Stomach (tissue), 9 donors: ENCODE data around the gene ADAMTS12. TPM values are rescaled to one million over a fixed set of nuclear protein-coding genes. Genes with fewer than 3 reads are reported as not detected.

Source experiments
- DNase-seq, 2 donors: peaks; one replicate each; pipeline versions ENCODE4 v3.0.0 to v3.0.0-alpha.2; 2013 to 2019
- H3K27ac ChIP-seq, 5 donors: fragments of 200-600 bp in 4 of 5; sonication (generic) in 4 of 5; one replicate each; pipeline ENCODE4 v1.5.1; 2013 to 2019; ENCODE audit warnings: mild to moderate bottlenecking in 1 of 5, moderate library complexity in 1 of 5
- H3K27me3 ChIP-seq, 3 donors: fragments of 200-600 bp; sonication (generic); one replicate each; pipeline ENCODE4 v1.5.1; 2017 to 2019; ENCODE audit warnings: mixed run types in 1 of 3
- H3K36me3 ChIP-seq, 4 donors: fragments of 200-600 bp; sonication (generic); 1 replicate in 3 of 4; 2 replicates in 1 of 4; pipeline ENCODE4 v1.5.1; 2016 to 2019
- H3K4me1 ChIP-seq, 4 donors: fragments of 200-600 bp; sonication (generic); one replicate each; pipeline ENCODE4 v1.5.1; 2016 to 2019
- H3K4me3 ChIP-seq, 4 donors: fragments of 200-600 bp; sonication (generic) in 3 of 4; one replicate each; pipeline ENCODE4 v1.5.1; 2016 to 2019; ENCODE audit warnings: mild to moderate bottlenecking in 1 of 4
- H3K9me3 ChIP-seq, 4 donors: fragments of 200-600 bp; sonication (generic); one replicate each; pipeline ENCODE4 v1.5.1; 2016 to 2019
- CTCF ChIP-seq, 7 experiments: fragments of 450-650 bp in 4 of 7; fragments of 200-600 bp in 3 of 7; sonication (generic) in 3 of 7; IDR thresholded peaks; one replicate each; pipeline ENCODE4 v1.5.1; 2016 to 2019; ENCODE audit warnings: antibody characterized with exemption in 7 of 7, control low read depth in 2 of 7, mild to moderate bottlenecking in 1 of 7
- EP300 ChIP-seq: sonication (generic); formaldehyde crosslinking; IDR thresholded peaks from one replicate; pipeline ENCODE4 v1.6.1; 2017; ENCODE audit warnings: antibody characterized with exemption
- POLR2A ChIP-seq, 4 donors: fragments of 450-650 bp; IDR thresholded peaks; one replicate each; pipeline ENCODE4 v1.6.1; 2016; ENCODE audit warnings: antibody characterized with exemption in 4 of 4, control low read depth in 2 of 4, mild to moderate bottlenecking in 1 of 4, moderate library complexity in 1 of 4
- POLR2AphosphoS5 ChIP-seq, 3 donors: sonication (generic); formaldehyde crosslinking; IDR thresholded peaks; one replicate each; pipeline ENCODE4 v1.6.1; 2016; ENCODE audit warnings: antibody characterized with exemption in 3 of 3
- WGBS, 5 donors: extraction: QIAGEN DNeasy Blood & Tissue Kit in 3 of 5; methylation state at CpG; one replicate each; pipeline versions ENCODE4 v1.1.5 to v1.1.7; 2013 to 2018; 5-methylcytosine and 5-hydroxymethylcytosine counted together
- intact Hi-C: fragments of 100-400 bp; cut with DNase I; formaldehyde crosslinking; loops from one replicate; pipeline ENCODE4 v1.15.1; 2023; ENCODE audit warnings: low total_unique reads
- polyA plus RNA-seq, 3 donors: library from polyadenylated mRNA; stranded (reverse); fragments of 200-250 nt; gene quantifications; one replicate each; pipeline ENCODE4 v1.2.3, GENCODE V29; 2013
- total RNA-seq, 5 donors: library from RNA; depleted of rRNA; stranded (reverse); fragments of >200 nt; gene quantifications; one replicate each; pipeline versions ENCODE4 v1.1.0 to v1.2.3, GENCODE V29; 2014 to 2016
- donor health status: healthy with polysubstance abuse.
- donor health status: Bipolar disorder and iron deficiency.
- donor health status: healthy.

Gene ADAMTS12
- total and polyA plus RNA-seq, 8 donors, result 0.14 to 17.1 (median 0.62) TPM; not detected in 1

- H3K27me3 ChIP-seq, result no peaks in the 10 kb centered on the region
- no peak overlapping the region for H3K27ac ChIP-seq
- H3K36me3 ChIP-seq, result peaks cover 0 to under 1% (median 0%) of the 10 kb centered on the region in 4 donors
- H3K9me3 ChIP-seq, result no peaks in the 10 kb centered on the region
- no peak overlapping the region for H3K4me3 ChIP-seq
- WGBS, 5 donors, result 61 to 64% (median 63%) methylated on average over 3 of the region's 3 CpGs
- H3K4me1 ChIP-seq, result no peaks in the 10 kb centered on the region
- DNase-seq, result no peak
- intact Hi-C loops, result no loop called here
- TF ChIP-seq POLR2AphosphoS5 (IDR thresholded peaks at IDR 0.05) (no peak), CTCF (IDR thresholded peaks at IDR 0.05) (no peak), EP300 (no peak), POLR2A (IDR thresholded peaks at IDR 0.05) (no peak)
These were observed 215.8 kb downstream of the ADAMTS12 start for GRCh38 chr5:33675958-33676464.

GRCh38 chr5:33671700-33672291 is 220.0 kb downstream of the ADAMTS12 start:
- no peaks in the 10 kb centered on the region for H3K9me3 ChIP-seq
- H3K36me3 ChIP-seq, result no peaks in the 10 kb centered on the region
- H3K4me1 ChIP-seq, result no peaks in the 10 kb centered on the region
- no peak for DNase-seq
- intact Hi-C loops, result no loop called here
- no peak overlapping the region for H3K27ac ChIP-seq
- H3K4me3 ChIP-seq, result no peak overlapping the region
- H3K27me3 ChIP-seq, result no peaks in the 10 kb centered on the region
- WGBS, 5 donors, result 90 to 100% (median 93%) methylated on average over 1 of the region's 1 CpG
- no peak for TF ChIP-seq CTCF (IDR thresholded peaks at IDR 0.05)
- TF ChIP-seq EP300, result no peak
- TF ChIP-seq POLR2A (IDR thresholded peaks at IDR 0.05), result no peak
- TF ChIP-seq POLR2AphosphoS5 (IDR thresholded peaks at IDR 0.05), result no peak

- WGBS, 5 donors, result 74 to 81% (median 80%) methylated on average over 8 of the region's 8 CpGs
- TF ChIP-seq CTCF (IDR thresholded peaks at IDR 0.05) (no peak), EP300 (no peak), POLR2AphosphoS5 (IDR thresholded peaks at IDR 0.05) (no peak)
- H3K27me3 ChIP-seq, result no peaks in the 10 kb centered on the region
- no peak overlapping the region for H3K4me3 ChIP-seq
- peaks cover 0 to 11% (median 0%) of the 10 kb centered on the region in 4 donors for H3K36me3 ChIP-seq
- no peak for DNase-seq
- intact Hi-C loops, result no loop called here
- no peaks in the 10 kb centered on the region for H3K9me3 ChIP-seq
- no peaks in the 10 kb centered on the region for H3K4me1 ChIP-seq
- no peak overlapping the region for H3K27ac ChIP-seq
These were observed 228.9 kb downstream of the ADAMTS12 start for GRCh38 chr5:33662722-33663427.

GRCh38 chr5:33659526-33660169 is 232.1 kb downstream of the ADAMTS12 start:
- H3K4me1 ChIP-seq, result no peaks in the 10 kb centered on the region
- 68 to 78% (median 73%) methylated on average over 2 of the region's 2 CpGs for WGBS, 5 donors
- peaks cover 0 to 14% (median 0%) of the 10 kb centered on the region in 4 donors for H3K36me3 ChIP-seq
- H3K27ac ChIP-seq, result no peak overlapping the region
- no peaks in the 10 kb centered on the region for H3K9me3 ChIP-seq
- no peak overlapping the region for H3K4me3 ChIP-seq
- intact Hi-C loops, result no loop called here
- H3K27me3 ChIP-seq, result no peaks in the 10 kb centered on the region
- TF ChIP-seq CTCF (IDR thresholded peaks at IDR 0.05) (no peak), EP300 (no peak), POLR2AphosphoS5 (IDR thresholded peaks at IDR 0.05) (no peak), POLR2A (IDR thresholded peaks at IDR 0.05) (no peak)
- no peak for DNase-seq
